Prostate gland (tissue), 2 donors: ENCODE measurements around the gene RASSF5.

Experiments
- CTCF ChIP-seq, 4 experiments: fragments of 200-600 bp in 2 of 4; fragments of 450-650 bp in 2 of 4; sonication (generic) in 2 of 4; IDR thresholded peaks; 1 replicate in 3 of 4; 2 replicates in 1 of 4; pipeline ENCODE4 v1.5.1; 2016 to 2019; ENCODE audit warnings: antibody characterized with exemption in 4 of 4, mild to moderate bottlenecking in 2 of 4, moderate library complexity in 2 of 4
- POLR2A ChIP-seq: fragments of 450-650 bp; IDR thresholded peaks from one replicate; pipeline ENCODE4 v1.6.1; 2016; ENCODE audit warnings: antibody characterized with exemption, mild to moderate bottlenecking
- POLR2AphosphoS5 ChIP-seq: sonication (generic); formaldehyde crosslinking; IDR thresholded peaks from one replicate; pipeline ENCODE4 v1.6.1; 2017; ENCODE audit warnings: antibody characterized with exemption

DNA sequence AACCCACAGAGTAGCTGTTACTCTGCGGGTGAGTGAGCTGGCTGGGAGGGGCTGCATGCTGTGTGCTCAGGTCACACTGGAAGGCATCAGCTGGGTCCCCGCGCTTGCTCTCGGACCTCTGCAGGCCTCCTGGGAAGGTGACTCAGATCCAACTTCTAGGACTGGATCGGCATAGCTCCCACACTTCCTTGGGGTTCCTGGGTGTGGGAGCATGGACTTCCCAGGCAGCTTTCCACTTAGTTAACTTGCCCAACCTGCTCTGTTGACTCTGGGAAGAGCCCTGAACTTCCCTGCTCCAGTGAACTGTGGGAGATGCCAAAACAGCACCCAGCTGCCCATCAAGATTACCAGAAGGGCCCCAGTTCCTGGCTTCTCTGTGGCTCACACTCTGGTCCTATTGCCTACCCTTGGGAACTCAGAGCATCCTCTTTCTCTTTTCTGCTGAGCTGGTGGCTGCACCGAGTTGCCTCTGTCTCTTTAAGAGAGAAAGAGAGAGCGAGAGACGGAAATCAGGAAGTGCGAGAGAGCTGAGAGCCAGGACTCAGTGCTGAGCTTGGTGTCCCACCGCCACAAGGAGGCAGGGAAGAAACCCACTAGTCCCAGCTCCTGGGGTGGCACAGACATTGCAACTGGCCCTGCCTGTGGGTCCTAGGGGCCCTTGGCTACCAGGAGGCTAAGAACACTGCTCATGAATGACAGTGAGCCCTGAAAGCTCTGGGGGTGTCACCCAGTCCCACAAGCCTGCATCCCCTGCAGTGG is 37.2 kb upstream of the RASSF5 start, which contains the start of gene IKBKE:
- TF ChIP-seq CTCF (IDR thresholded peaks at IDR 0.05) (peak in 3 of 4 experiments; percentile 9 to 46 (median 34)), POLR2AphosphoS5 (peak; percentile 30), POLR2A (no peak)
